ENCODE results near the gene UBE4B. TPM values are rescaled to one million over a fixed set of nuclear protein-coding genes. Genes with fewer than 3 reads are reported as not detected.

The UBE4B gene
- total and polyA plus RNA-seq, 2 donors (not counting 1 experiment from before 2014, with no cell fraction given): 21.7 to 57.5 TPM

- Histone ChIP-seq H3K27me3 (replicated peaks in 1 of 4; ENCODE audit: control extremely low read depth in 1 of 4, control insufficient read depth in 3 of 4, insufficient read depth in 4 of 4, low read length in 3 of 4) (no peaks in the 10 kb centered on the region), H3K36me3 (replicated peaks in 1 of 2; ENCODE audit: control extremely low read depth in 1 of 2, control insufficient read depth in 1 of 2, extremely low read depth in 1 of 2, insufficient read depth in 2 of 2, low read length in 1 of 2) (peaks cover 0 to 59% of the 10 kb centered on the region in 2 experiments), H2AFZ (ENCODE audit: insufficient read depth, low read depth, low read length, poor library complexity, severe bottlenecking) (no peak overlapping the region), H3K27ac (ENCODE audit: low read length in 2 of 2) (no peak overlapping the region), H3K4me1 (ENCODE audit: control insufficient read depth in 2 of 2, insufficient read depth in 2 of 2, low read length in 2 of 2) (no peaks in the 10 kb centered on the region), H3K9ac (ENCODE audit: low read length) (no peak overlapping the region), H4K20me1 (ENCODE audit: control insufficient read depth, insufficient read depth, low read length, poor library complexity, severe bottlenecking) (no peaks in the 10 kb centered on the region), H3K4me2 (replicated peaks; ENCODE audit: low read depth, low read length, poor library complexity, severe bottlenecking) (no peak overlapping the region), H3K4me3 (ENCODE audit: control extremely low read depth in 1 of 5, extremely low read depth in 1 of 5, insufficient read depth in 1 of 5, low read depth in 2 of 5, low read length in 4 of 5) (no peak overlapping the region), H3K79me2 (ENCODE audit: control insufficient read depth, insufficient read depth, low read length) (no peaks in the 10 kb centered on the region), H3K9me3 (ENCODE audit: control extremely low read depth in 1 of 3, control insufficient read depth in 2 of 3, insufficient read depth in 1 of 3, low read length in 2 of 3) (no peaks in the 10 kb centered on the region)
- DNase-seq (no peak), ATAC-seq (ENCODE audit: low read depth) (no peak)
- WGBS (ENCODE audit: insufficient coverage): 98% methylated on average over 6 of the region's 7 CpGs
- Mint-ChIP-seq H3K4me1 (peaks cover 4% of the 10 kb centered on the region), H3K9me3 (ENCODE audit: insufficient read depth) (no peaks in the 10 kb centered on the region), H3K27ac (peak overlapping the region; percentile 32), H3K27me3 (no peaks in the 10 kb centered on the region), H3K4me3 (no peak overlapping the region)
- TF ChIP-seq EZH2 (IDR thresholded peaks at IDR 0.05; ENCODE audit: borderline replicate concordance, insufficient read depth, low read depth, low read length, poor library complexity, severe bottlenecking): no peak
- TF ChIP-seq CTCF (IDR thresholded peaks at IDR 0.05): no peak
- ChIA-PET CTCF (no interaction called here), POLR2A (no interaction called here)
- intact Hi-C loops (cut with micrococcal nuclease): no loop called here
Observed at GRCh38 chr1:10168912-10169514, 136.3 kb downstream of the UBE4B start.

GRCh38 chr1:10170239-10170574 lies 137.4 kb downstream of the UBE4B start:
- no peak overlapping the region for H3K27ac Mint-ChIP-seq
- WGBS (ENCODE audit: insufficient coverage): no CpG with 5 or more reads among the region's 2 CpGs
- intact Hi-C loops (cut with micrococcal nuclease): no loop called here

More at GRCh38 chr1:10170239-10170574, 137.4 kb downstream of the UBE4B start:
- ChIA-PET CTCF (no interaction called here), POLR2A (no interaction called here)
- ATAC-seq (ENCODE audit: low read depth): no peak
- Mint-ChIP-seq H3K27me3 (no peaks in the 10 kb centered on the region), H3K9me3 (ENCODE audit: insufficient read depth) (no peaks in the 10 kb centered on the region), H3K4me1 (peaks cover 4% of the 10 kb centered on the region), H3K4me3 (no peak overlapping the region)
- no peaks in the 10 kb centered on the region for H3K9me3 ChIP-seq (ENCODE audit: control extremely low read depth in 1 of 3, control insufficient read depth in 2 of 3, insufficient read depth in 1 of 3, low read length in 2 of 3)
- no peak overlapping the region for H2AFZ ChIP-seq (ENCODE audit: insufficient read depth, low read depth, low read length, poor library complexity, severe bottlenecking)
- no peak for DNase-seq
- H3K4me2 ChIP-seq (replicated peaks; ENCODE audit: low read depth, low read length, poor library complexity, severe bottlenecking): no peak overlapping the region
- no peak overlapping the region for H3K27ac ChIP-seq (ENCODE audit: low read length in 2 of 2)
- peaks cover 0 to 49% of the 10 kb centered on the region in 2 experiments for H3K36me3 ChIP-seq (replicated peaks in 1 of 2; ENCODE audit: control extremely low read depth in 1 of 2, control insufficient read depth in 1 of 2, extremely low read depth in 1 of 2, insufficient read depth in 2 of 2, low read length in 1 of 2)
- H3K4me3 ChIP-seq (ENCODE audit: control extremely low read depth in 1 of 5, extremely low read depth in 1 of 5, insufficient read depth in 1 of 5, low read depth in 2 of 5, low read length in 4 of 5): no peak overlapping the region
- no peaks in the 10 kb centered on the region for H3K27me3 ChIP-seq (replicated peaks in 1 of 4; ENCODE audit: control extremely low read depth in 1 of 4, control insufficient read depth in 3 of 4, insufficient read depth in 4 of 4, low read length in 3 of 4)
- no peaks in the 10 kb centered on the region for H4K20me1 ChIP-seq (ENCODE audit: control insufficient read depth, insufficient read depth, low read length, poor library complexity, severe bottlenecking)
- no peak overlapping the region for H3K9ac ChIP-seq (ENCODE audit: low read length)
- TF ChIP-seq EZH2 (IDR thresholded peaks at IDR 0.05; ENCODE audit: borderline replicate concordance, insufficient read depth, low read depth, low read length, poor library complexity, severe bottlenecking) (no peak), CTCF (IDR thresholded peaks at IDR 0.05) (no peak)
- H3K4me1 ChIP-seq (ENCODE audit: control insufficient read depth in 2 of 2, insufficient read depth in 2 of 2, low read length in 2 of 2): no peaks in the 10 kb centered on the region
- no peaks in the 10 kb centered on the region for H3K79me2 ChIP-seq (ENCODE audit: control insufficient read depth, insufficient read depth, low read length)

Data from B cell (primary cell).